ENCODE data around the gene PLCB1. TPM values are rescaled to one million over a fixed set of nuclear protein-coding genes. Genes with fewer than 3 reads are reported as not detected.
A peak's percentile ranks its signal among the peaks of the same experiment; 100 is the strongest.

Gene PLCB1
- total RNA-seq, 1 donor from 2014 or later, result 10.7 TPM

DNA sequence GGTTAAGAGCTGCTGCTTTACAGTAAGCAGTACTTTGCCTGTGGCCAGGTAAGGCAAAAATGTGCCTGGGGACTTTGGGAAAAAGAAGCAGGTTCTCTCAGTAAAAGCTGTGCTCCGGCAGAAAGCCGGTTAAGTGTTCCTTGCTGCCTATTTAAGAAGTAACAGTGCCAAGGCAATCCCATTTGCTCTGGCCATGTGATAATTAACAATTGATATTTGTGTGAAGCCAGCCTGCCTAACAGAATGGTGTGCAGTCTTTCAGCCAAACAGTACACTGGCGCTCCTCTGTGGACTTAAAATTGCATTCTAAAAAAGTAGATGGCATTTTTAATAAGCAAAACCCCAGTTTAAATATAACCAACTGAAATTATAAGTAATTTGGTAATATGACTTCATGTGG is 430.3 kb downstream of the PLCB1 start:
- Histone ChIP-seq H3K9ac (ENCODE audit: low read length) (no peak overlapping the region), H3K4me2 (ENCODE audit: low read length) (no peak overlapping the region)
- no peak for FAIRE-seq

DNA sequence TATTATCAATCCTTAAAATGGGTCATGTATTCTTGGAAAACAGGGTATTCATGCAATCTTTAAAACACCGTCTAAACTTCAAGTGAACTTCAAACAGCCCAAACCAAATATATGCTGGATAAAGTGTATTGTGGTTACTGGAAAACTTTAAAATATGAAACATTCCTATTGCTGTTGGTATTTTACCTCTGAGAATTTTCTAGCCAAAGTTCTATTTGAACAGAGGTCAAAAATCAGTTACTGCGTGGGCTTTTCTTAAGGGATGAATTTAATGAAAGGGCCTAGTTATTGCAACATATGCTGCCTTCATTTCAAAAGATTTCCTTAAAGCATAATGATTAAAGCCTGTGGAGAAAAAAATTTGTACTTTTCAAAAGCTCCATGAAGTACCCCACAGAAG is 436.0 kb downstream of the PLCB1 start:
- no peaks in the 10 kb centered on the region for H3K27me3 ChIP-seq (ENCODE audit: insufficient read depth, low read length)
- no peak overlapping the region for H3K9ac ChIP-seq (ENCODE audit: low read length)
- H3K4me3 ChIP-seq (ENCODE audit: insufficient read depth, low read depth, low read length), result no peak overlapping the region
- H3K79me2 ChIP-seq (ENCODE audit: insufficient read depth, low read length), result no peaks in the 10 kb centered on the region
- no peak overlapping the region for H2AFZ ChIP-seq (ENCODE audit: low read depth, low read length)
- DNase-seq (ENCODE audit: low read depth), result peak; percentile 54
- Mint-ChIP-seq H3K9me3 (ENCODE audit: unreplicated experiment) (peaks cover 8% of the 10 kb centered on the region), H3K27me3 (ENCODE audit: low read depth, unreplicated experiment) (no peaks in the 10 kb centered on the region), H3K4me3 (ENCODE audit: unreplicated experiment) (no peak overlapping the region), H3K36me3 (ENCODE audit: low read depth, unreplicated experiment) (no peaks in the 10 kb centered on the region), H3K4me1 (ENCODE audit: low read depth, unreplicated experiment) (no peaks in the 10 kb centered on the region), H3K27ac (ENCODE audit: unreplicated experiment) (no peak overlapping the region)
- H3K4me1 ChIP-seq (ENCODE audit: insufficient read depth, low read length), result no peaks in the 10 kb centered on the region
- no peaks in the 10 kb centered on the region for H3K36me3 ChIP-seq (ENCODE audit: insufficient read depth, low read length)
- H3K9me3 ChIP-seq (ENCODE audit: insufficient read depth, low read depth, low read length), result no peaks in the 10 kb centered on the region
- TF ChIP-seq, protein P1, sequence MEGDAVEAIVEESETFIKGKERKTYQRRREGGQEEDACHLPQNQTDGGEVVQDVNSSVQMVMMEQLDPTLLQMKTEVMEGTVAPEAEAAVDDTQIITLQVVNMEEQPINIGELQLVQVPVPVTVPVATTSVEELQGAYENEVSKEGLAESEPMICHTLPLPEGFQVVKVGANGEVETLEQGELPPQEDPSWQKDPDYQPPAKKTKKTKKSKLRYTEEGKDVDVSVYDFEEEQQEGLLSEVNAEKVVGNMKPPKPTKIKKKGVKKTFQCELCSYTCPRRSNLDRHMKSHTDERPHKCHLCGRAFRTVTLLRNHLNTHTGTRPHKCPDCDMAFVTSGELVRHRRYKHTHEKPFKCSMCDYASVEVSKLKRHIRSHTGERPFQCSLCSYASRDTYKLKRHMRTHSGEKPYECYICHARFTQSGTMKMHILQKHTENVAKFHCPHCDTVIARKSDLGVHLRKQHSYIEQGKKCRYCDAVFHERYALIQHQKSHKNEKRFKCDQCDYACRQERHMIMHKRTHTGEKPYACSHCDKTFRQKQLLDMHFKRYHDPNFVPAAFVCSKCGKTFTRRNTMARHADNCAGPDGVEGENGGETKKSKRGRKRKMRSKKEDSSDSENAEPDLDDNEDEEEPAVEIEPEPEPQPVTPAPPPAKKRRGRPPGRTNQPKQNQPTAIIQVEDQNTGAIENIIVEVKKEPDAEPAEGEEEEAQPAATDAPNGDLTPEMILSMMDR (IDR thresholded peaks at IDR 0.05; ENCODE audit: insufficient read depth, low read depth, low read length), result no peak
- no peak for TF ChIP-seq EZH2 (IDR thresholded peaks at IDR 0.05; ENCODE audit: insufficient read depth, low read length)
- no peak overlapping the region for H3K4me2 ChIP-seq (ENCODE audit: low read length)
- FAIRE-seq, result no peak
- no peak overlapping the region for H3K27ac ChIP-seq (ENCODE audit: low read depth, low read length)
- no peaks in the 10 kb centered on the region for H4K20me1 ChIP-seq (ENCODE audit: insufficient read depth, low read length)

More for the DNA sequence above, 430.3 kb downstream of the PLCB1 start:
- TF ChIP-seq, protein P1 (IDR thresholded peaks at IDR 0.05; ENCODE audit: insufficient read depth, low read depth, low read length), result no peak
- no peak for TF ChIP-seq EZH2 (IDR thresholded peaks at IDR 0.05; ENCODE audit: insufficient read depth, low read length)
- no peak overlapping the region for H3K4me3 Mint-ChIP-seq (ENCODE audit: unreplicated experiment)
- H3K4me1 Mint-ChIP-seq (ENCODE audit: low read depth, unreplicated experiment), result no peaks in the 10 kb centered on the region
- Histone ChIP-seq H3K79me2 (ENCODE audit: insufficient read depth, low read length) (no peaks in the 10 kb centered on the region), H3K27ac (ENCODE audit: low read depth, low read length) (no peak overlapping the region), H2AFZ (ENCODE audit: low read depth, low read length) (no peak overlapping the region), H4K20me1 (ENCODE audit: insufficient read depth, low read length) (no peaks in the 10 kb centered on the region), H3K4me3 (ENCODE audit: insufficient read depth, low read depth, low read length) (no peak overlapping the region), H3K27me3 (ENCODE audit: insufficient read depth, low read length) (no peaks in the 10 kb centered on the region), H3K9me3 (ENCODE audit: insufficient read depth, low read depth, low read length) (no peaks in the 10 kb centered on the region), H3K36me3 (ENCODE audit: insufficient read depth, low read length) (no peaks in the 10 kb centered on the region), H3K4me1 (ENCODE audit: insufficient read depth, low read length) (no peaks in the 10 kb centered on the region)
- H3K9me3 Mint-ChIP-seq (ENCODE audit: unreplicated experiment), result peaks cover 6% of the 10 kb centered on the region
- H3K36me3 Mint-ChIP-seq (ENCODE audit: low read depth, unreplicated experiment), result no peaks in the 10 kb centered on the region
- H3K27me3 Mint-ChIP-seq (ENCODE audit: low read depth, unreplicated experiment), result no peaks in the 10 kb centered on the region
- DNase-seq (ENCODE audit: low read depth), result no peak
- H3K27ac Mint-ChIP-seq (ENCODE audit: unreplicated experiment), result no peak overlapping the region

DNA sequence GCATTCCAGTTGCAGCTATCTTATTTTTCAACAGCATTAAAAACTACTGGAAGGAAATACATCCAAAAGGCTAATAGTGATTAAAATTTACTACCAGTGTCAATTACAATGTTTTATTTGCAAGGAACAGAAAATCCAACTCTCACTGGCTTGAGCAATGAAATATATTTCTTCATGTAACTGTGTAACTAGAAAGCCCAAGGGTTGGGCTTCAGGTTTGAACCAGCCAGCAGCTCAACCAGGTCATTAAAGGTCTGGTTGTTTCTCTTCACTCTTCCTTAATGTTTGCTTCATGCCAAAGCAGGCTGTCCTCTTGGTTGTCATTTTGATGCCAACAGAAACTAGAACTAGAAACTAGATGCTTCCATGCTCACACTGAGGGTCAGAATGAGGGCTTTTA is 437.7 kb downstream of the PLCB1 start:
- Mint-ChIP-seq H3K4me1 (ENCODE audit: low read depth, unreplicated experiment) (no peaks in the 10 kb centered on the region), H3K27me3 (ENCODE audit: low read depth, unreplicated experiment) (no peaks in the 10 kb centered on the region), H3K36me3 (ENCODE audit: low read depth, unreplicated experiment) (no peaks in the 10 kb centered on the region), H3K9me3 (ENCODE audit: unreplicated experiment) (peaks cover 2% of the 10 kb centered on the region), H3K27ac (ENCODE audit: unreplicated experiment) (no peak overlapping the region), H3K4me3 (ENCODE audit: unreplicated experiment) (no peak overlapping the region)
- DNase-seq (ENCODE audit: low read depth), result no peak
- Histone ChIP-seq H3K9me3 (ENCODE audit: insufficient read depth, low read depth, low read length) (no peaks in the 10 kb centered on the region), H3K4me1 (ENCODE audit: insufficient read depth, low read length) (no peaks in the 10 kb centered on the region), H3K9ac (ENCODE audit: low read length) (no peak overlapping the region), H3K36me3 (ENCODE audit: insufficient read depth, low read length) (no peaks in the 10 kb centered on the region), H3K27me3 (ENCODE audit: insufficient read depth, low read length) (no peaks in the 10 kb centered on the region), H3K4me2 (ENCODE audit: low read length) (no peak overlapping the region), H3K79me2 (ENCODE audit: insufficient read depth, low read length) (no peaks in the 10 kb centered on the region), H4K20me1 (ENCODE audit: insufficient read depth, low read length) (no peaks in the 10 kb centered on the region), H3K27ac (ENCODE audit: low read depth, low read length) (no peak overlapping the region), H2AFZ (ENCODE audit: low read depth, low read length) (no peak overlapping the region), H3K4me3 (ENCODE audit: insufficient read depth, low read depth, low read length) (no peak overlapping the region)
- TF ChIP-seq, protein P1 (IDR thresholded peaks at IDR 0.05; ENCODE audit: insufficient read depth, low read depth, low read length), result no peak
- no peak for TF ChIP-seq EZH2 (IDR thresholded peaks at IDR 0.05; ENCODE audit: insufficient read depth, low read length)
- no peak for FAIRE-seq

Measured in astrocyte (in vitro differentiated cells and primary cell).